HG02840 (cell line): ENCODE results near the gene SDHAF1.
"Not testable (repeated sequence)": the region's sequence is repeated elsewhere in the genome, so short reads cannot be mapped to it uniquely, and the experiment has no call there.

Experiments used
- ATAC-seq: cut with Tn5 transposase; IDR thresholded peaks from one replicate; pipeline ENCODE4 v1.9.1; 2021; ENCODE audit warnings: mild to moderate bottlenecking, moderate library complexity, moderate number of reproducible peaks; ENCODE audit not compliant: unreplicated experiment, low FRiP score

The SDHAF1 gene

DNA sequence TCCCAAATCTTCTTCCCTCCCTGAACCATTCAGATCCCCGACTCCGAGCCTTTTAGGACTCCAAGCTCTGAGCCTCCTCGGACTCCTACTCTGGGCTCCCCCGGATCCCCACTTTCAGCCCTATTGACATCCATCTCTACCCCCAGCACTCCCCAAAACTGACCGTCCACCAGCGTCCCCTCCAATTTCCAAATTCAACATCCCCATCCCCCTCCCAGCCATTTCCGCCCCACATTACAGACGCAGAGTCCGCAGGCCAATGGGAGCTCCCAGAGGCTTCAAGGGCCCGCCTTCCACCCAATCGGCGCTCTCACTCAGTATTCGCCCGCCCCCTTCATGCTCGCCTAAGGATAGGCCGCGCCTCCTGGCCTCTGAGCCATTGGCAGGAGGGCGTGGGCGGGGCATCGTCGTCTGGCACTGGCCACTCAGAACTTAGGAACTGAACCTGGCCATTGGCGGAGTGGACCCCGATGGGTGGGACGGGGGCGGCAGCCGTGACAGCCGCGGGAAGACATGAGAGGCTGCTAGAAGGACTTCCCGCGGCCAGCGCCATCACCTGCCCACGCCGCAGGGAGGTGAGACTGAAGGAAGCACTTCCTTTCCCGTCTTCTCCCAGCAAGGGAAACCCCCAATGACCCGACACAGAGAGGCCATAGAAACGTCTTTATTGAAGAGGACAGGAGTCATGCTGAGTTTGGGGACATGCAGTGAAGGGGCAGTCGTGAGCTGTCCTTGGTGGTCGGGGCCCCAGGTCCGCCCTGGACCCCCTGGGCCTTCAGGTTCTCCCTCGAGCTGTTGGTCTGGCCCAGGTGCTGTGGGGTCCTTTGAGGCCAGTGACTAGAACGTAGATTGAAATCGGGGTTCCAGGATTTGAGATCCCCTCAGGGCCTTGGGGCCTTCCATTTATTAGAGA is 19.3 kb downstream of the SDHAF1 start, which contains the start of gene ALKBH6:
Gene ALKBH6, minus strand, starts transcription at position 202 of the 913 bp plus-strand sequence. CDS start 816 bp downstream, outside the sequence.
- peak; percentile 95 for ATAC-seq

DNA sequence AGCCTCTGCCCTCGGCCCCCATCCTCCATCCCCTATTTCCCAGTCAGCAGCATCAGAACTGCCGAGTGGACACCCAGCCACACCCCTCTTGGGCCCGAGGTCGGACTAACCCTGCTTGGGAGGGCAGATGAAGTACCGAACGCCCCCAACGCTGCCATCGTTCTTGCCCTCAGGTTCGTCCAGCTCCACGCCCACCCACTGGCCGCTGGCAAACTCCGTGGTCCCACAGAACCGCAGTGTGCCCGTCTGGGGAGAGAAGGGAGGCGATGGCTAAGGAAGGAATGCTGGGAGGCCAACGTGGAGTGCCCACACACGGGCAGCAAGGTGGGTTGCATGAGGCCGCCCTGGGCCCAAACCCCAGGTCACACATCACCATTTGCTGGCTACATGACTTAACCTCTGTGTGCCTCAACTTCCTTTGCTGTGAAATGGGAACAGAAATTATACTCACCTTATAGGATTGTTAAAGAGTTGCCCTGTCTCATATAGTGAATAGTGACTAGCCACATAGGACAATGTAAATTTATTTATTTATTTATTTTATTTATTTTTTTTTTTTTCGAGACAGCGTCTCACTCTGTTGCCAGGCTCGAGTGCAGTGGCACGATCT is 24.2 kb downstream of the SDHAF1 start:
- no peak for ATAC-seq

DNA sequence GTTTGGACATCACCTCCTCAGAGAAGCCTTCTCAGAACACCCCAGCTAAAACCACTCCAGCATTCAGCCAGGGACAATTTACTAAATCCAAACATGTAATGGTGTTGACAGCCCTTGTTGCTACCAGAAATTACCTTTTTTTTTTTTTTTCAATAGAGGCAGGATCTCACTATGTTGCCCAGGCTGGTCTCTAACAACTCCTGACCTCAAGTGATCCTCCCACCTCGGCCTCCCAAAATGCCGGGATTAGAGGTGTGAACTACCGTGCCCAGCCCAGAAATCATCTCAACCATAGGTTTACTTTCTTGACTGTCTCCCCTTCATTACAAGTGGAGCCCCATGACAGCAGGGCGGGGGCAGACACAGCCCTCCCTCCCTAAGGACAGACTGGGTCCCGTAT is 28.4 kb downstream of the SDHAF1 start:
- no peak for ATAC-seq

DNA sequence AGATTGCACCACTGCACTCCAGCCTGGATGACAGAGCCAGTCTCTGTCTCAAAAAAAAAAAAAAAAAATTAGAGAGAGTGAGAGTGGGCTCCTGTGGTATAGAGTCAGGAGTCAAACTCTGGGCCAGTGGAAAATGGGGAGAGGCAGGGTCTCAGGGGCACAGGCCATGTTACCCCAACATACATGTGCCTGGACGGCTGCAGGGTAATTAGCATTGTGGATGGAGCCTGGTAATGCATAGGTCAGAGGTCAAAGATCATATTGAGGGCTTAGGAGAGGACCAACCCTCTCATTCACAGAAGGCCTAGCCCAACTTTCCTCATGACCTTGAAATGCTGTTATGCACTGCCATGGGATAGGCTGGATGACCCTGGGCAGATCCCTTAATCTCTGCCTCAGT is 30.6 kb downstream of the SDHAF1 start:
- no peak for ATAC-seq

DNA sequence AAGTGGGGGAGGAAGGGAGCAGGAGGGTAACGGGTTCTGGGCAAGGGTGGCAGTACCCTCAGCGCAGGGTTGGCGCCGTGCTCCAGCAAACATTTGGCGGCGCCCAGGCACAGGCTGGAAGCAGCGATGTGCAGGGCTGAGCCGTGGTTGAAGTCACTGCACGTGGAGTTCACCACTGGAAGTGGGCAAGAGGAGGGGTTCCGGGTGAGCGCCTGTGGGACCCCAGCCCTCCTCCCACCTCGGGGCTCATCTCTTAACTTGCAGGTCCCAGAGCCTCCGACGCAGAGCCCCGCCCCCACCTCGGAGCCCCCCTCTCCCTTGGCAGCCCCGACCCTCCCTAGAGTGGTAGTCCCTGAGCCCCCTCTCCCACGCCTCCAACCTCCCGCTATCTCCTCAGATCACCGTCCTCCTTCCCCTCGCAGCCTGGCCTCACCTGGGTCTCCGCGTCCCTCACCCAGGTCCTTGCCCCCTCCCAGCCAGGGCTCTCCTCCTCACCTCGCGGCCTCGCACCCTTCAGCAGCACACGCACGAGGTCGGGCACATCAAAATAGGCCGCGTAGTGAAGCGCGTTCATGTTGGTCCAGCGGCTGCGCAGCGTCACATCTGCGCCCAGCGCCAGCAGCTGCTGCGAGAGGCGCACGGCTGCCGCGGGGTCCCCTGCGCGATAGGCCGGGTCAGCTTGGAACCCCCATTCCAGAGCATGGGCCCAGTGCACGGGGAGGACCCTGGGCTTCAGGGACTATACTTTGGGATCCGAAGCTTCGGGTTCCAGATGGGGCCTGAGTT is 31.3 kb downstream of the SDHAF1 start:
- no peak for ATAC-seq

DNA sequence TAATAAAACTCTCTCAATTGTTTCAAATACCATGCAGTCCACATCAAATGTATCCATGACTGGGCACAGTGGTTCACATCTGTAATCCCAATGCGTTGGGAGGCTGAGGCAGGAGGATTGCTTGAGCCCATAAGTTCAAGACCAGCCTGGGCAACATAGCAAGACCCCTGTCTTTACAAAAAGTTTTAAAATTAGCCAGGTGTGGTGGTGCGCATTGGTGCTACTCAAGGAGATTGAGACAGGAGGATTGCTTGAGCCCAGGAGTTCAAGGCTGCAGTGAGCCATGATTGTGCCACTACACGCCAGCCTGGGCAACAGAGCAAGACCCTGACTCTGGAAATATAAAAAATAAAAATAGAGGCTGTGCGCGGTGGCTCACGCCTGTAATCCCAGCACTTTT is 32.7 kb downstream of the SDHAF1 start:
- no peak for ATAC-seq

DNA sequence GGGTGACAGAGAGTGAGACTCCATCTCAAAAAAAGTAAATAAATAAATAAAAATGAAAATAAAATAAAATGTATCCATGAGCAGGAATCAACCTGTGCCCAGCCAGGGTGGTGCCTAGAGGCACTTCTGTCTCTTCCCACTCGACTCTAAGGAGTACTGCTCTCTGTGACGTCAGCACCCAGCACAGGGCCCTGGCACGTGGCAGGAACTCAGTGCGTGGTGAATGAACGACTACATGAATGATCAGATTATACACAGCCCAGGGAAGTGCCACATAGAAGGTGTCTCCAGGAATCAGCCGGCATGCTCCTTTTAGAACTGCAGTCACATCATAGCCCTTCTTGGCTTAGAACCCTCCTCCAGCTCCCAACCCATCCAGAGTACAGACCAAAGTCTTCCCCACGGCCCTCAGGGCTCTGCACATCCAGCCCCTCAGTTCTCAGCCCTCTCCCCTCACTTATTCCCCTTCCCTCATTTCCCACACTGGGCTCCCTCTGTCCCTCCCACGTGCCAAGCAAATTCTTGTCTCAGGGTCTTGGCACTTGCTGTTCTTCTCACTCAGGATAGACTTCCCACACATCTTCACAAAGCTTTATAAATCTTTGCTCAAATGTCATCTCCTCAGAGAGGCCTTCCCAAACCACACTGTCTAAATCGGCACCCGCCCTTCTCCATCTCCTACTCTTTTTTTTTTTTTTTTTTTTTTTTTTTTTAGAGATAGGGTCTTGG is 33.5 kb downstream of the SDHAF1 start:
- ATAC-seq = no peak

DNA sequence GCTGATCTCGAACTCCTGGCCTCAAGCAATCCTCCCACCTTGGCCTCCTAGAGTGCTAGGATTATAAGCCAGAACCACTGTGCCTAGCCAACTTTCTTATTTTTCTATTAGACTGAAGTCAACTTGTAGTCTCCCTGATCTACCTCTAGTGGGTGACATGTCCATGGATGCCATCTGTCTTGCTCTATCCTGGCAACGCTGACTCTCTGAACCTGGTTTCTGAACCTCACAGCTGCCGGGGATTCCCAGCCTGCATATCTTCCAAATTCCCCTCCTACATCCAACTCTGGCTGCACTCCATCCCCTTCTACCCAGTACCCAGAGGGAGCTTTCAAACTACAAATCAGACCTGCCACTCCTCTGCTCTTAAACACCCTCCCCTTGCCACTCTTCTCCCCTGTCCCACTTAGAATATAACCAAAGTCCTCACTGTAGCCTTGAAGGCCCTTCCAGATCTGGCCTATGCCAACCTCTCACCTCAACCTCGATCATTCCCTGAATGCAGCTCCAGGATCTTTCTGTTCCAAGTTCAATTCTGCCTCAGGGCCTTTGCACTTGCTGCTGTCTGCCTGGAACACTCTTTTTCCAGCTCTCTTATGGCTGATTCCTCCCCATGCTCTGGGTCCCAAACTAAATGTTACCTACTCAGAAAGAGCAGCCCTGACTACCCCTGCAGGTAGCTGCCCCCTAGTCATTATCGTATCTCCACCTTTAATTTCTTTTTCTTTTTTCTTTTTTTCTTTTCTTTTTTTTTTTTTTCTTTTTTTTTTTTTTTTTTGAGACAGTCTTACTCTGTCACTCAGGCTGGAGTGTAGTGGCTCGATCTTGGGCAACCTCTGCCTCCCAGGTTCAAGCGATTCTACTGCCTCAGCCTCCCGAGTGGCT is 35.5 kb downstream of the SDHAF1 start:
- no peak for ATAC-seq

DNA sequence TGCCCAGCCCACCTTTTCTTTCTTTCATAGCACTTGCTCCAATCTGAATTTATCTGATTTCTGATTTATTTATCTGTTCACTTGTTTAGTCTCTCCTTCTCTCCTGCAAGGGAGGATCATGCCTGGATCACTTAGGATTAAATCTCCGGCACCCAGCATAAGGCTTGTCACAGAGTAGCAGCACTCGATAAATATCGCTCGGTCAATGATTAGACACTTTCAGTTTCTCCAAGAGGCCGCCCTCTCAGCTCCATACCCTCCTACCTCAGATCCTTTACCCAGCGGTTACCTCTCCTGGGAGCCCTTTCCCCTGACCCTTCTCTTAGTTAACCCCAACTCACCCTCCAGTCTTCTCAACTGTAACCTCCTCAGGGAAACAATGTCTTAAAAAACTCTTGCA is 36.3 kb downstream of the SDHAF1 start:
- ATAC-seq = no peak

DNA sequence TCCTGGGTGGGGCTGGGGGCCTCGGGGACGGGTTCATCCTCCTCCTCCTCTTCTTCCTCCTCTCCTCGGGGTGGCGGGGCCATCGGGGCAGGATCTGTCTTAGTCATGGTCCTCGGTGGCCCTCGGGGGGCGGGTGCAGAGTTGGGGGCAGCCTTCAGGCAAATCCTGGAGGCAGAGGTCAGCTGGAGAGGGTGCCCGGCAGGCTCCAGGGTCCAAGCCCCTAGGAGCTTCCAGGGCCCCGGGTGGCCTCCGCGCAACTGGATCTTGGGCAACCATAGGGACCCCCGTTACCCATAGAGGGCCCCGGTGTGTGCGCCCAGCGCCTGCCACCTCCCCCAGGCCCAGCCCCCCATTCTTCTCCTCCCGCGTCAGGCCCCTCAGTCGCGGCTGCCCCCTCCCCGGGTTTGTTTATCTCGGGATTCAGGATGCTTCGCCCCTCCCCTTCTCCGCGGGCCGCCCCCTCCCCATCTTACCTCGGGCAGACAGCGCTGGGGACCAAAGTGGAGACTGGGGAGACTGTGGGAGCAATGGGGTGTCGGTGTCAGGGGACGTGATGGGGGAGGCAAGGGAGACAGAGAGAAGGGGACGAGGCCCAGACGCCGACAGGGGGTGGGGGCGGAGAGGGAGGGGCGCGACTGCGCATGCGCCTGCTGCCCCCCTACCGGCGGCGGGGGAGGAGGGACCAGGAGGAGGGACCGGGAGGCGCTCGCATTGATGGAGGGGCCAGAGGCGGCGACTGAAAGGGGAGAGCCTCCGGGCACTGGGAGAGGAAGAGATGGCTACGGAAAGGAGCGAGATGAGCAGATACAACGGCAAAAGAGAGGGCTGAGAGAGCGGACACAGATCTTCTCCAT is 37.5 kb downstream of the SDHAF1 start, which contains the start of gene CLIP3:
Gene CLIP3, minus strand, starts transcription at position 623 of the 854 bp plus-strand sequence. Its CDS starts 516 bp downstream, at position 107.
- ATAC-seq = no peak

DNA sequence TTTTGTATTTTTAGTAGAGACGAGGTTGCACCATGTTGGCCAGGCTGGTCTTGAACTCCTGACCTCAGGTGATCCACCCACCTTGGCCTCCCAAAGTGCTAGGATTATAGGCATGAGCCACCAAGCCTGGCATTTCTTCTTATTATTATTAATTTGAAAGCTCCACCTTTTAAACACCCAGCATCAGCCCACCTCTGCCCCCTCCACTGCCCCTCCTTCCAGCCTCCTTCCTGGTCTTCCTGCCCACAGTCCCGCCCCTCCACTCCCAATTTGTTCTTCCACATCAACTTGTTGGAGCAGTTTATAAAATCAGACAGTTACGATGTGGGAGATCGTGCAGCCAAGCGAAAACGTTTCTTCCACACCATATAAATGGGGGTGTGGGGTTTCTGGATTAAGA is 45.5 kb downstream of the SDHAF1 start:
- no peak for ATAC-seq

DNA sequence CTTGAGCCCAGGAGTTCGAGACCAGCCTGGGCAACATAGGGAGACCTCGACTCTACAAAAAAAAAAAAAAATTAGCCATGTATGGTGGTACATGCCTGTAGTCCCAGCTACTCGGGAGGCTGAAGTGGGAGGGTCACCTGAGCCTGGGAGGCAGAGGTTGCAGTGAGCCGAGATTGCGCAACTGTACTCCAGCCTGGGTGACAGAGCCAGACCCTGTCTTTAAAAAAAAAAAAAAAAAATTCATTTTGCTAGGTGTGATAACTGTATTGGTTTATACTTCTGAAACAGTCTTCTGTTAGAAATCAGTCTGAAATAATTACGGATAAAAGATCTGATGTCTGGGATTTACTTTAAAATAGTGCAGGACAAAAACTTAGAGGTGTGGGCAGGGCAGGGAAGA is 46.1 kb downstream of the SDHAF1 start:
- not testable (repeated sequence) for ATAC-seq

DNA sequence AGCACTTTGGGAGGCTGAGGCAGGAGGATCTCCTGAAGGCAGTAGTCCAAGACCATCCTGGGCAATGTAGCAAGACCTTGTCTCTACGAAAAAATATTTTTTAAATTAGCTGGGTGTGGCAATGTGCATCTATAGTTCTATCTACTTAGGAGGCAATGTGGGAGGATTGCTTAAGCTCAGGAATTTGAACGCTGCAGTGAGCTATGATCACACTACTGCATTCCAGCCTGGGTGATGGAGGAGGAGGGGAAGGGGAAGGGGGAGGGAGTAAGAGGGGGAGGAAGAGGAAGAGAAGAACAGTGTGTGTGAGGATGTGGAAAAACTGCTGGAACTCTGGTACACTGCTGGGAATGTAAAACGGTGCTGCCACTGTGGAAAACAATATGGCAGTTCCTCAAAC is 46.8 kb downstream of the SDHAF1 start:
- ATAC-seq = no peak

DNA sequence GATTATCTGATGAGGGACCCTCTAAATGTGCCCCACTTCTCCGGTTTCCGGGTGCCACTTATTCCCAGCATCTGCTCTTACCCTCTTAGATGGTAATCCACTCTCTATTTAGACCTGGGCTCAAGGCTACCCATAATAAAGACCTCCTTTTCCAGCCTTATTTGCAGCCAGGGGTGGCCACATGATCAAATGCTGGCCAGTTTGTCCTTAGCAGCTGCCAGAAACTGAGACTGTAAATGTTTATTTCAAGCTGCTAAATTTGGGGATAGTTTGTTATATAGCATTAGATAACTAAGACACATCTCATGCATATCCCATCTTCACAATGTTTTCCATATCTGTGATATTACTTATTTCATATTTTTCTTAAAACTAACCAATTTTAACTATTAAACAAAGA is 49.0 kb downstream of the SDHAF1 start:
- no peak for ATAC-seq
